Neural progenitor cell (in vitro differentiated cells): ENCODE measurements around the gene LPP. TPM values are rescaled to one million over a fixed set of nuclear protein-coding genes. Genes with fewer than 3 reads are reported as not detected.

ENCODE experiments used
- DNase-seq: peaks from one replicate; pipeline ENCODE4 v3.0.0-alpha.2; 2016; ENCODE audit warnings: low spot score
- H2AFZ ChIP-seq: fragments of 200-600 bp; sonication (generic); replicated peaks from 2 replicates; pipeline ENCODE4 v1.6.1; 2016; ENCODE audit warnings: antibody characterized with exemption
- H3F3A ChIP-seq: fragments of 200-600 bp; sonication (generic); 2 replicates; pipeline ENCODE4 v1.6.1; 2016; ENCODE audit warnings: antibody characterized with exemption, low read depth
- H3K27ac ChIP-seq: fragments of 200-600 bp; sonication (generic); 2 replicates; pipeline ENCODE4 v1.5.1; 2016; ENCODE audit warnings: mild to moderate bottlenecking
- H3K27me3 ChIP-seq: fragments of 200-600 bp; sonication (generic); 2 replicates; pipeline ENCODE4 v1.6.1; 2016; ENCODE audit warnings: mild to moderate bottlenecking, moderate library complexity
- H3K36me3 ChIP-seq: fragments of 200-600 bp; sonication (generic); 2 replicates; pipeline ENCODE4 v1.5.1; 2016
- H3K4me1 ChIP-seq: fragments of 200-600 bp; sonication (generic); 2 replicates; pipeline ENCODE4 v1.6.1; 2016; ENCODE audit warnings: mixed run types
- H3K4me2 ChIP-seq: fragments of 200-600 bp; sonication (generic); 2 replicates; pipeline ENCODE4 v1.6.1; 2016
- H3K4me3 ChIP-seq: fragments of 200-600 bp; sonication (generic); 2 replicates; pipeline ENCODE4 v1.5.1; 2016
- H3K79me2 ChIP-seq: fragments of 200-600 bp; sonication (generic); 2 replicates; pipeline ENCODE4 v1.6.1; 2016; ENCODE audit warnings: low read depth
- H3K9ac ChIP-seq: fragments of 200-600 bp; sonication (generic); 2 replicates; pipeline ENCODE4 v1.6.1; 2016
- H3K9me3 ChIP-seq: fragments of 200-600 bp; sonication (generic); 2 replicates; pipeline ENCODE4 v1.5.1; 2016; ENCODE audit warnings: low read depth
- H4K20me1 ChIP-seq: fragments of 200-600 bp; sonication (generic); 2 replicates; pipeline ENCODE4 v1.6.1; 2016; ENCODE audit warnings: low read depth
- H3K27ac Mint-ChIP-seq: 3 replicates; pipeline ENCODE4 v1.8.0; 2021; ENCODE audit warnings: mixed read lengths
- H3K27me3 Mint-ChIP-seq: 2 replicates; pipeline ENCODE4 v1.8.0; 2022; ENCODE audit warnings: low read depth, mild to moderate bottlenecking, inconsistent platforms, moderate library complexity, mixed read lengths; ENCODE audit not compliant: insufficient read depth
- H3K36me3 Mint-ChIP-seq: 3 replicates; pipeline ENCODE4 v1.8.0; 2021; ENCODE audit warnings: mixed read lengths
- H3K4me1 Mint-ChIP-seq: 3 replicates; pipeline ENCODE4 v1.8.0; 2021; ENCODE audit warnings: mixed read lengths
- H3K4me3 Mint-ChIP-seq: 3 replicates; pipeline ENCODE4 v1.8.0; 2021; ENCODE audit warnings: mild to moderate bottlenecking, moderate library complexity, mixed read lengths
- H3K9me3 Mint-ChIP-seq: 3 replicates; pipeline ENCODE4 v1.8.0; 2020; ENCODE audit warnings: mixed read lengths
- EZH2 ChIP-seq: fragments of 200-600 bp; sonication (generic); IDR thresholded peaks from 2 replicates; pipeline ENCODE4 v1.6.1; 2017; ENCODE audit warnings: antibody characterized with exemption, mild to moderate bottlenecking, moderate library complexity
- EZH2phosphoT487 ChIP-seq: fragments of 200-600 bp; sonication (generic); IDR thresholded peaks from 2 replicates; pipeline ENCODE4 v1.6.1; 2017; ENCODE audit warnings: antibody characterized with exemption
- total RNA-seq: library from RNA; depleted of rRNA; stranded (reverse); fragments of >200 nt; gene quantifications from 2 replicates; pipeline ENCODE4 v1.2.3, GENCODE V29; 2015; ENCODE audit warnings: low replicate concordance
- TF ChIP-seq, protein P1 (sequence below): fragments of 200-600 bp; sonication (generic); IDR thresholded peaks from 2 replicates; pipeline ENCODE4 v1.5.1; 2017; ENCODE audit warnings: antibody characterized with exemption, mild to moderate bottlenecking

Gene LPP
- total RNA-seq, 1 donor from 2014 or later = 18.9 TPM

- Histone ChIP-seq H4K20me1 (no peaks in the 10 kb centered on the region), H3K27me3 (no peaks in the 10 kb centered on the region), H3K4me3 (no peak overlapping the region), H3K27ac (no peak overlapping the region), H3K4me1 (no peaks in the 10 kb centered on the region), H3K79me2 (no peaks in the 10 kb centered on the region), H3K36me3 (no peaks in the 10 kb centered on the region), H3F3A (no peaks in the 10 kb centered on the region), H3K4me2 (no peak overlapping the region), H3K9me3 (no peaks in the 10 kb centered on the region), H3K9ac (no peak overlapping the region), H2AFZ (no peak overlapping the region)
- DNase-seq = no peak
- Mint-ChIP-seq H3K4me3 (no peak overlapping the region), H3K9me3 (no peaks in the 10 kb centered on the region), H3K27me3 (peaks cover 3% of the 10 kb centered on the region), H3K4me1 (no peaks in the 10 kb centered on the region), H3K36me3 (peaks cover 13% of the 10 kb centered on the region), H3K27ac (no peak overlapping the region)
- TF ChIP-seq EZH2phosphoT487 (no peak), EZH2 (no peak)
- TF ChIP-seq, protein P1, sequence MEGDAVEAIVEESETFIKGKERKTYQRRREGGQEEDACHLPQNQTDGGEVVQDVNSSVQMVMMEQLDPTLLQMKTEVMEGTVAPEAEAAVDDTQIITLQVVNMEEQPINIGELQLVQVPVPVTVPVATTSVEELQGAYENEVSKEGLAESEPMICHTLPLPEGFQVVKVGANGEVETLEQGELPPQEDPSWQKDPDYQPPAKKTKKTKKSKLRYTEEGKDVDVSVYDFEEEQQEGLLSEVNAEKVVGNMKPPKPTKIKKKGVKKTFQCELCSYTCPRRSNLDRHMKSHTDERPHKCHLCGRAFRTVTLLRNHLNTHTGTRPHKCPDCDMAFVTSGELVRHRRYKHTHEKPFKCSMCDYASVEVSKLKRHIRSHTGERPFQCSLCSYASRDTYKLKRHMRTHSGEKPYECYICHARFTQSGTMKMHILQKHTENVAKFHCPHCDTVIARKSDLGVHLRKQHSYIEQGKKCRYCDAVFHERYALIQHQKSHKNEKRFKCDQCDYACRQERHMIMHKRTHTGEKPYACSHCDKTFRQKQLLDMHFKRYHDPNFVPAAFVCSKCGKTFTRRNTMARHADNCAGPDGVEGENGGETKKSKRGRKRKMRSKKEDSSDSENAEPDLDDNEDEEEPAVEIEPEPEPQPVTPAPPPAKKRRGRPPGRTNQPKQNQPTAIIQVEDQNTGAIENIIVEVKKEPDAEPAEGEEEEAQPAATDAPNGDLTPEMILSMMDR = no peak
Observed at GRCh38 chr3:188404124-188404523, 250.2 kb downstream of the LPP start.

DNA sequence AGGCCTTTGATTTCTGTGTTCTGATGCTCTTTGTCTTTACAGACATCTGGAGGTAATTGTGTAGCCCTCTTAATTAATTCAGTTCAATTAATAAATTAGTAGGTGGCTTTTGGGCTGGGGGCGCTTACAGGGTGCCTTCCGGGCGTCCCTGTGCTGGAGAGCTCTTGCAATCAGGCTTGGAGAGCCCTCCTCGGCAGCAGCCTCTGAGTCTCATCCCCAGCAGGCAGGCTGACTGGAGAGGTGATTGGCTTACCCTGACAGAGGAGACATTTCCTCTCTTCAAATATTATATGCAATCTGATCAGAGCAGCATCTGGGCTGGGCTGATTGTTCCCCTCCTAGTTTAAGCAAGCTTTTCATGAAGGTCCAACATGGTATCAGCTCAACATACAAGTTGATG is 250.7 kb downstream of the LPP start:
- Histone ChIP-seq H3K4me3 (no peak overlapping the region), H3K27me3 (no peaks in the 10 kb centered on the region), H2AFZ (no peak overlapping the region), H3K9me3 (no peaks in the 10 kb centered on the region), H4K20me1 (no peaks in the 10 kb centered on the region), H3K79me2 (no peaks in the 10 kb centered on the region), H3K27ac (no peak overlapping the region), H3K36me3 (no peaks in the 10 kb centered on the region), H3K4me2 (no peak overlapping the region), H3K4me1 (no peaks in the 10 kb centered on the region), H3K9ac (no peak overlapping the region), H3F3A (no peaks in the 10 kb centered on the region)
- TF ChIP-seq EZH2 (no peak), EZH2phosphoT487 (no peak)
- TF ChIP-seq, protein P1 = no peak
- no peak overlapping the region for H3K4me3 Mint-ChIP-seq
- H3K27ac Mint-ChIP-seq = no peak overlapping the region
- no peaks in the 10 kb centered on the region for H3K9me3 Mint-ChIP-seq
- no peaks in the 10 kb centered on the region for H3K4me1 Mint-ChIP-seq
- DNase-seq = no peak
- peaks cover 3% of the 10 kb centered on the region for H3K27me3 Mint-ChIP-seq
- H3K36me3 Mint-ChIP-seq = peaks cover 13% of the 10 kb centered on the region

- H3K9ac ChIP-seq = no peak overlapping the region
- H3F3A ChIP-seq = no peaks in the 10 kb centered on the region
- no peaks in the 10 kb centered on the region for H3K27me3 ChIP-seq
- Mint-ChIP-seq H3K4me1 (no peaks in the 10 kb centered on the region), H3K27me3 (peaks cover 3% of the 10 kb centered on the region), H3K4me3 (no peak overlapping the region), H3K9me3 (no peaks in the 10 kb centered on the region), H3K27ac (no peak overlapping the region), H3K36me3 (peaks cover 13% of the 10 kb centered on the region)
- H3K4me1 ChIP-seq = no peaks in the 10 kb centered on the region
- no peak overlapping the region for H3K27ac ChIP-seq
- H3K9me3 ChIP-seq = no peaks in the 10 kb centered on the region
- no peaks in the 10 kb centered on the region for H3K36me3 ChIP-seq
- no peak overlapping the region for H3K4me2 ChIP-seq
- H3K79me2 ChIP-seq = no peaks in the 10 kb centered on the region
- no peak for TF ChIP-seq EZH2phosphoT487
- no peak for TF ChIP-seq EZH2
- TF ChIP-seq, protein P1 = no peak
- no peak overlapping the region for H3K4me3 ChIP-seq
- no peaks in the 10 kb centered on the region for H4K20me1 ChIP-seq
- H2AFZ ChIP-seq = no peak overlapping the region
- DNase-seq = no peak
Observed at GRCh38 chr3:188407158-188407880, 253.4 kb downstream of the LPP start.
